Inflammatory macrophage treated with lipopolysaccharide for 4 hours (primary cell): Measurements from ENCODE around the gene MACROH2A2.
"Not testable (repeated sequence)": the region's sequence is repeated elsewhere in the genome, so short reads cannot be mapped to it uniquely, and the experiment has no call there.

Experiments used
- DNase-seq: peaks from one replicate; pipeline ENCODE4 v3.0.0-alpha.2; 2020

MACROH2A2 gene

GRCh38 chr10:70068925-70069324 is 16.3 kb downstream of the MACROH2A2 start:
- no peak for DNase-seq

- no peak for DNase-seq
Measured at GRCh38 chr10:70069346-70069745, 16.7 kb downstream of the MACROH2A2 start.

GRCh38 chr10:70070834-70071233 is 18.2 kb downstream of the MACROH2A2 start:
- DNase-seq = no peak

- no peak for DNase-seq
Measured at GRCh38 chr10:70074165-70074564, 21.5 kb downstream of the MACROH2A2 start.

GRCh38 chr10:70074971-70075370 is 22.3 kb downstream of the MACROH2A2 start:
- DNase-seq = no peak

GRCh38 chr10:70078329-70078728 is 25.7 kb downstream of the MACROH2A2 start:
- DNase-seq = no peak

GRCh38 chr10:70078937-70079336 is 26.3 kb downstream of the MACROH2A2 start:
- DNase-seq = no peak

GRCh38 chr10:70080789-70081188 is 28.1 kb downstream of the MACROH2A2 start:
- DNase-seq = not testable (repeated sequence)

GRCh38 chr10:70084189-70084588 is 31.5 kb downstream of the MACROH2A2 start:
- no peak for DNase-seq

- no peak for DNase-seq
Measured at GRCh38 chr10:70085975-70086613, 33.4 kb downstream of the MACROH2A2 start.

GRCh38 chr10:70087616-70088307 is 35.1 kb downstream of the MACROH2A2 start:
- DNase-seq = no peak

- no peak for DNase-seq
Measured at GRCh38 chr10:70088308-70088698, 35.7 kb downstream of the MACROH2A2 start.

GRCh38 chr10:70090013-70090412 is 37.4 kb downstream of the MACROH2A2 start:
- DNase-seq = no peak

GRCh38 chr10:70090951-70091350 is 38.3 kb downstream of the MACROH2A2 start:
- no peak for DNase-seq

- no peak for DNase-seq
Measured at GRCh38 chr10:70092389-70092718, 39.7 kb downstream of the MACROH2A2 start.

- DNase-seq = no peak
Measured at GRCh38 chr10:70093335-70093944, 40.8 kb downstream of the MACROH2A2 start.

GRCh38 chr10:70094250-70094649 is 41.6 kb downstream of the MACROH2A2 start:
- no peak for DNase-seq

GRCh38 chr10:70096016-70096704 is 43.5 kb downstream of the MACROH2A2 start:
- DNase-seq = no peak

- no peak for DNase-seq
Measured at GRCh38 chr10:70096705-70097420, 44.2 kb downstream of the MACROH2A2 start.

- no peak for DNase-seq
Measured at GRCh38 chr10:70097459-70097858, 44.8 kb downstream of the MACROH2A2 start.

GRCh38 chr10:70098271-70098670 is 45.6 kb downstream of the MACROH2A2 start:
- DNase-seq = no peak

GRCh38 chr10:70101068-70101562 is 48.5 kb downstream of the MACROH2A2 start:
- not testable (repeated sequence) for DNase-seq

GRCh38 chr10:70101668-70102067 is 49.0 kb downstream of the MACROH2A2 start:
- DNase-seq = no peak
